ENCODE measurements around the gene ALKBH4.
A peak's percentile ranks its signal among the peaks of the same experiment; 100 is the strongest.

The ALKBH4 gene

GRCh38 chr7:102473271-102473991 lies 8.8 kb upstream of the ALKBH4 start:
- TF ChIP-seq, protein P1, sequence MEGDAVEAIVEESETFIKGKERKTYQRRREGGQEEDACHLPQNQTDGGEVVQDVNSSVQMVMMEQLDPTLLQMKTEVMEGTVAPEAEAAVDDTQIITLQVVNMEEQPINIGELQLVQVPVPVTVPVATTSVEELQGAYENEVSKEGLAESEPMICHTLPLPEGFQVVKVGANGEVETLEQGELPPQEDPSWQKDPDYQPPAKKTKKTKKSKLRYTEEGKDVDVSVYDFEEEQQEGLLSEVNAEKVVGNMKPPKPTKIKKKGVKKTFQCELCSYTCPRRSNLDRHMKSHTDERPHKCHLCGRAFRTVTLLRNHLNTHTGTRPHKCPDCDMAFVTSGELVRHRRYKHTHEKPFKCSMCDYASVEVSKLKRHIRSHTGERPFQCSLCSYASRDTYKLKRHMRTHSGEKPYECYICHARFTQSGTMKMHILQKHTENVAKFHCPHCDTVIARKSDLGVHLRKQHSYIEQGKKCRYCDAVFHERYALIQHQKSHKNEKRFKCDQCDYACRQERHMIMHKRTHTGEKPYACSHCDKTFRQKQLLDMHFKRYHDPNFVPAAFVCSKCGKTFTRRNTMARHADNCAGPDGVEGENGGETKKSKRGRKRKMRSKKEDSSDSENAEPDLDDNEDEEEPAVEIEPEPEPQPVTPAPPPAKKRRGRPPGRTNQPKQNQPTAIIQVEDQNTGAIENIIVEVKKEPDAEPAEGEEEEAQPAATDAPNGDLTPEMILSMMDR (IDR thresholded peaks at IDR 0.05; ENCODE audit: low read depth, low read length) = no peak
- H3K4me3 ChIP-seq (ENCODE audit: low read depth, low read length) = no peak overlapping the region
- peak; percentile 6 for DNase-seq
- H3K27ac ChIP-seq = no peak overlapping the region
- H3K9me3 ChIP-seq (ENCODE audit: severe bottlenecking) = no peaks in the 10 kb centered on the region
- no peaks in the 10 kb centered on the region for H3K27me3 ChIP-seq (ENCODE audit: insufficient read depth, low read depth, severe bottlenecking)
- peaks cover 39% of the 10 kb centered on the region for H3K36me3 ChIP-seq

DNA sequence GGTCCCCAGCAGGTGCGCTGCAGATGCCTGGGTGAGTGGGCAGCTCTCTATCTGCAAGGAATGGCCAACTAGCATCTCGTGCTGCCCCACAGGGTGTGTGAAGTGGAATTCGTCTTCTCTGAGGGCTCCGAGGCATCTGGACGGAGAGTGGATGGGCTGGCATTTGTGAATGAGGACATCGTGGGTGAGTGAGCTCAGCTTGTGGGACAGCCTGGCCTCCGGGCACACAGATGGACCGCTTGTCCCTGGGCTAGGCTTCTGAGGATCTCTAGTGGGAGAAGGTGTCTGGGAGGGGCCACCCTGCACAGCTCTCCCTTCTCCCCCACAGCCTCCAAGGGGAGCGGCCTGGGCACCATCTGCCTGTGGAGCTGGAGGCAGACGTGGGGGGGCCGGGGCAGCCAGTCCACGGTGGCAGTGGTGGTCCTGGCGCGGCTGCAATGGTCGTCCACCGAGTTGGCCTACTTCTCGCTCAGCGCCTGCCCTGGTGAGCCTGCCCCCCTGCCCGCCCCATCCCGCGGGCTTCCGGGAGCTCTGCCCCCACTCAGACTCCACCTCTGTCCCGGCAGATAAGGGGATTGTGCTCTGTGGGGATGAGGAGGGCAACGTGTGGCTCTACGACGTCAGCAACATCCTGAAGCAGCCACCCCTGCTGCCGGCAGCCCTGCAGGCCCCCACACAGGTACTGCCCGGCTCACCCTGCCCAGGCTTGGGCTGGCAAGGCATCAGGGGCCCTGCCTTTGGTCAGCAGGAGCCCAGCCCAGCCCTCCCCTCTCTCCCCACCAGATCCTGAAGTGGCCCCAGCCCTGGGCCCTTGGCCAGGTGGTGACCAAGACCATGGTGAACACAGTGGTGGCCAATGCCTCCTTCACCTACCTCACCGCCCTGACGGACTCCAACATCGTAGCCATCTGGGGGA lies 7.7 kb upstream of the ALKBH4 start:
- Histone ChIP-seq H3K4me3 (ENCODE audit: low read depth, low read length) (no peak overlapping the region), H3K27me3 (ENCODE audit: insufficient read depth, low read depth, severe bottlenecking) (no peaks in the 10 kb centered on the region), H3K36me3 (peaks cover 45% of the 10 kb centered on the region), H3K9me3 (ENCODE audit: severe bottlenecking) (no peaks in the 10 kb centered on the region), H3K27ac (no peak overlapping the region)
- TF ChIP-seq, protein P1 (IDR thresholded peaks at IDR 0.05; ENCODE audit: low read depth, low read length) = no peak
- DNase-seq = peak; percentile 17

- H3K36me3 ChIP-seq = peaks cover 47% of the 10 kb centered on the region
- no peaks in the 10 kb centered on the region for H3K27me3 ChIP-seq (ENCODE audit: insufficient read depth, low read depth, severe bottlenecking)
- H3K9me3 ChIP-seq (ENCODE audit: severe bottlenecking) = no peaks in the 10 kb centered on the region
- H3K4me3 ChIP-seq (ENCODE audit: low read depth, low read length) = no peak overlapping the region
- DNase-seq = no peak
- TF ChIP-seq, protein P1 (IDR thresholded peaks at IDR 0.05; ENCODE audit: low read depth, low read length) = no peak
- no peak overlapping the region for H3K27ac ChIP-seq
These were observed 7.1 kb upstream of the ALKBH4 start for GRCh38 chr7:102471791-102472125.

DNA sequence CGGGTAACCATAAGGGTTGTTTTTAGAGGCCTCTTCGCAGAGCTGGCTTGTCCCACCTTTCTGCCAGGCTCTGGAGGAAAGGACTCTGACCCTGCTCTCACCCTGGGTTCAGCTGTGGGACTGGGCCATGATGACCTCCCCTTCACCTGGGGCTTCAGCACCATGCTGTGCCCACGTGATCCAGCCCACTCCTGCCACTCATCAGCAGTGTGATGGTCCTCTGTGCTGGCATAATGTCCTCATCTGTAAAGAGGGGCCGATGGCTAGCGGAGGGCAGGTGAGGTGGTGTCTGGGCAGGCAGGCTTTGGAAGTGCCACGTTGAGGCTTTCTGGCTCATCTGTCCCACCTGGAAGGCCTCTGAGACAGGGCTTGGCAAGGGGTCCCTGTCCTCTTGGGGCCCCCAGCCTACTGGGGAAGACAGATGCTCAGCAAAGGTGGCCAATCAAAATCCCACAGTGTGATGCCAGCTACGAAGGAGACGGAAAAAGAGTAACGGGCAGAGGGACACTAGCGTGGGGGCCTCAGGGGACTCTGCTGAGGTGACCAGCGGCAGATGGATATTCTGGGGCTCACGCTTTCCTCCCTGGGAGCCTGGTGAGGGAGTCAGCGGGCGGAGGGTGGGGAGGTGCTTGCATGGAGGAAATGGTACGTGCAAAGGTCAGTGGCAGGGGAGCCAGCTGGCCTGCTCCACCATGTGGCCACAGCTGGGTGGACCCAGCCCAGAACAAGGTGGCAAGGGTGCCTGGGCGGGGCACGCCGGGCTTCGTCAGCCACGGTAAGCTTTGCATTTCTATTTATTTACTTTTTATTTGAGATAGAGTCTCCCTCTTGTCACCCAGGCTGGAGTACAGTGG lies 5.5 kb upstream of the ALKBH4 start:
- TF ChIP-seq, protein P1 (IDR thresholded peaks at IDR 0.05; ENCODE audit: low read depth, low read length) = no peak
- peak; percentile 7 for DNase-seq
- Histone ChIP-seq H3K4me3 (ENCODE audit: low read depth, low read length) (no peak overlapping the region), H3K9me3 (ENCODE audit: severe bottlenecking) (no peaks in the 10 kb centered on the region), H3K36me3 (peaks cover 51% of the 10 kb centered on the region), H3K27me3 (ENCODE audit: insufficient read depth, low read depth, severe bottlenecking) (no peaks in the 10 kb centered on the region), H3K27ac (no peak overlapping the region)

DNA sequence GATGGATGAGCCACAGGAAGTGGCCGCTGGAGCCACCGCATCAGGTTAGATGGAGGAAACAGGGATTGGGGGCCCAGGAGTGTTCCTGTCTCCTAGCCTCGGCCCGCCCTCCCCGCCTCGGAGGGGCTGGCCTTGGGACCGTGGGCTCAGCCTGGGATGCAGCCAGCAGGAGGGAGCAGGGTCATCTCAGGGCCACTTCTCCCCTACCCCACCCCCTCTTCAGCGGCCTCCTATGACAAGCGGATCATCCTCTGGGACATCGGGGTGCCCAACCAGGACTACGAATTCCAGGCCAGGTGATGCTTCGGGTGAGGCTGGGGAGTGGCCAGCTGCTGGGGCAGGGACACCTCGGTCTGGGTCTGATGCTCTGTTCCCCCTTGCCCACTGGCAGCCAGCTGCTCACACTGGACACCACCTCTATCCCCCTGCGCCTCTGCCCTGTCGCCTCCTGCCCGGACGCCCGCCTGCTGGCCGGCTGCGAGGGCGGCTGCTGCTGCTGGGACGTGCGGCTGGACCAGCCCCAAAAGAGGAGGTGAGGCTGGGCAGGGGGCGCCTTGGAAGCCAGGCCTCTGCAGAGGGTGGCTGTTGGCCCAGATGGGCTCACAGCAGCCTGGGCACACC lies 4.8 kb upstream of the ALKBH4 start:
- H3K27me3 ChIP-seq (ENCODE audit: insufficient read depth, low read depth, severe bottlenecking) = no peaks in the 10 kb centered on the region
- TF ChIP-seq, protein P1 (IDR thresholded peaks at IDR 0.05; ENCODE audit: low read depth, low read length) = no peak
- no peak overlapping the region for H3K27ac ChIP-seq
- peak; percentile 8 for DNase-seq
- H3K9me3 ChIP-seq (ENCODE audit: severe bottlenecking) = no peaks in the 10 kb centered on the region
- H3K4me3 ChIP-seq (ENCODE audit: low read depth, low read length) = no peak overlapping the region
- H3K36me3 ChIP-seq = peaks cover 53% of the 10 kb centered on the region
